GM12878 (cell line): ENCODE results near the gene IFT122. TPM values are rescaled to one million over a fixed set of nuclear protein-coding genes. Genes with fewer than 3 reads are reported as not detected.

Source experiments
- ASH2L ChIP-seq: fragments of 300-600, 200-600 bp; sonication (generic); IDR thresholded peaks from 2 replicates; pipeline ENCODE4 v1.6.1; 2017; ENCODE audit warnings: low read depth, mild to moderate bottlenecking, borderline replicate concordance
- BHLHE40 ChIP-seq, 2 experiments: fragments of 450-650 bp in 1 of 2; IDR thresholded peaks; 2 replicates each; pipeline ENCODE4 v1.6.1; 2011 to 2017; ENCODE audit warnings: low read depth in 2 of 2, borderline replicate concordance in 1 of 2, improper control_type of control experiment in 1 of 2, low read length in 1 of 2, mild to moderate bottlenecking in 1 of 2
- BRCA1 ChIP-seq: IDR thresholded peaks from 2 replicates; pipeline ENCODE4 v1.6.1; 2011; ENCODE audit warnings: low read depth, low read length, improper control_type of control experiment
- DPF2 ChIP-seq: fragments of 450-650 bp; IDR thresholded peaks from 2 replicates; pipeline ENCODE4 v1.6.1; 2017; ENCODE audit warnings: mild to moderate bottlenecking
- FOS ChIP-seq: IDR thresholded peaks from 3 replicates; pipeline ENCODE4 v1.6.1; 2011; ENCODE audit warnings: borderline replicate concordance; ENCODE audit not compliant: insufficient read length; ENCODE audit errors: extremely low read depth
- FOXK2 ChIP-seq: fragments of 450-650 bp; IDR thresholded peaks from 2 replicates; pipeline ENCODE4 v1.6.1; 2017; ENCODE audit warnings: mild to moderate bottlenecking, moderate library complexity
- NFXL1 ChIP-seq: fragments of 450-650 bp; IDR thresholded peaks from 2 replicates; pipeline ENCODE4 v1.6.1; 2017; ENCODE audit warnings: antibody characterized with exemption, mild to moderate bottlenecking, borderline replicate concordance
- PML ChIP-seq: IDR thresholded peaks from 2 replicates; pipeline ENCODE4 v1.6.1; 2012; ENCODE audit warnings: low read length, inconsistent platforms
- SIX5 ChIP-seq: IDR thresholded peaks from 2 replicates; pipeline ENCODE4 v1.6.1; 2011; ENCODE audit warnings: mild to moderate bottlenecking, low read depth, low read length, moderate library complexity; ENCODE audit not compliant: severe bottlenecking
- WRNIP1 ChIP-seq: IDR thresholded peaks from 2 replicates; pipeline ENCODE4 v1.6.1; 2011; ENCODE audit warnings: low read depth, low read length, improper control_type of control experiment, borderline replicate concordance
- ZSCAN29 ChIP-seq: fragments of 450-650 bp; IDR thresholded peaks from 2 replicates; pipeline ENCODE4 v1.6.1; 2017; ENCODE audit warnings: mild to moderate bottlenecking, moderate library complexity
- polyA plus RNA-seq, 11 experiments: library from polyadenylated mRNA; depleted of rRNA in 4 of 11; unstranded in 6 of 11; stranded (reverse) in 5 of 11; fragments of >200 nt; fragmentation: Nextera tagmentation in 4 of 11; fragmentation: Illumina TruSeq in 1 of 11; extraction: Ambion mirVana in 4 of 11; extraction: Trizol in 1 of 11; gene quantifications; 1 replicate in 1 of 11; 2 replicates in 10 of 11; pipeline versions ENCODE4 v1.2.1 to v1.2.3, GENCODE V29; 2011 to 2016; ENCODE audit warnings: inconsistent platforms in 2 of 11, missing spikeins in 2 of 11, low read depth in 1 of 11
- total RNA-seq, 4 experiments: library from RNA; depleted of rRNA in 3 of 4; stranded (reverse); fragments of >200 nt in 3 of 4; fragmentation: Illumina TruSeq in 1 of 4; extraction: Trizol in 1 of 4; gene quantifications; 2 replicates each; pipeline versions ENCODE4 v1.2.1 to v1.2.3, GENCODE V29; 2013 to 2021
- TF ChIP-seq, protein P1 (sequence below): IDR thresholded peaks from 2 replicates; pipeline ENCODE4 v1.6.1; 2012; ENCODE audit warnings: mild to moderate bottlenecking, low read depth, low read length

The IFT122 gene
- total and polyA plus RNA-seq, 10 of the 15 experiments (the other 5 are each of a cell fraction or from before 2014, with no cell fraction given): 1.8 to 19.2 (median 8.4) TPM

DNA sequence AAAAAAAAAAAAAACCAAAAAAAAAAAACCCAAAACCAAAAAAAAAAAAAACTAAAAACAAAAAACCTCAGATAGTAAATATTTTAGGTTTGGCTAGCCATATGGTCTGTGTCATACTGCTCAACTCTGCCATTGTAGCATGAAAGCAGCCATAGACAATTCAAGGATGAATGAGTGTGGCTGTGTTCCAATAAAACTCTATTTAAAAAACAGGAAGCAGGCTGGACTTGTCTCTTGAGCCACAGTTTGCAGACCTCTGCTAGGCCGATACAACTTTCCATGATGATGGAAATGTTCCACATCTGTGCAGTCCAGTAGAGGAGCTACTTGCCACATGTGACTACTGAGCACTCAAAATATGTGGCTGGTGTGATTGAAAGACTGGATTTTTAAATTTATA, 22.7 kb upstream of the IFT122 start (continued):
- TF ChIP-seq BHLHE40 (IDR thresholded peaks at IDR 0.05; ENCODE audit: borderline replicate concordance in 1 of 2, low read depth in 2 of 2, low read length in 1 of 2) (no peak), NFXL1 (no peak), FOXK2 (no peak), ASH2L (no peak), BRCA1 (no peak), ZSCAN29 (no peak), PML (no peak), SIX5 (no peak), FOS (no peak), DPF2 (no peak), WRNIP1 (no peak)
- TF ChIP-seq, protein P1, sequence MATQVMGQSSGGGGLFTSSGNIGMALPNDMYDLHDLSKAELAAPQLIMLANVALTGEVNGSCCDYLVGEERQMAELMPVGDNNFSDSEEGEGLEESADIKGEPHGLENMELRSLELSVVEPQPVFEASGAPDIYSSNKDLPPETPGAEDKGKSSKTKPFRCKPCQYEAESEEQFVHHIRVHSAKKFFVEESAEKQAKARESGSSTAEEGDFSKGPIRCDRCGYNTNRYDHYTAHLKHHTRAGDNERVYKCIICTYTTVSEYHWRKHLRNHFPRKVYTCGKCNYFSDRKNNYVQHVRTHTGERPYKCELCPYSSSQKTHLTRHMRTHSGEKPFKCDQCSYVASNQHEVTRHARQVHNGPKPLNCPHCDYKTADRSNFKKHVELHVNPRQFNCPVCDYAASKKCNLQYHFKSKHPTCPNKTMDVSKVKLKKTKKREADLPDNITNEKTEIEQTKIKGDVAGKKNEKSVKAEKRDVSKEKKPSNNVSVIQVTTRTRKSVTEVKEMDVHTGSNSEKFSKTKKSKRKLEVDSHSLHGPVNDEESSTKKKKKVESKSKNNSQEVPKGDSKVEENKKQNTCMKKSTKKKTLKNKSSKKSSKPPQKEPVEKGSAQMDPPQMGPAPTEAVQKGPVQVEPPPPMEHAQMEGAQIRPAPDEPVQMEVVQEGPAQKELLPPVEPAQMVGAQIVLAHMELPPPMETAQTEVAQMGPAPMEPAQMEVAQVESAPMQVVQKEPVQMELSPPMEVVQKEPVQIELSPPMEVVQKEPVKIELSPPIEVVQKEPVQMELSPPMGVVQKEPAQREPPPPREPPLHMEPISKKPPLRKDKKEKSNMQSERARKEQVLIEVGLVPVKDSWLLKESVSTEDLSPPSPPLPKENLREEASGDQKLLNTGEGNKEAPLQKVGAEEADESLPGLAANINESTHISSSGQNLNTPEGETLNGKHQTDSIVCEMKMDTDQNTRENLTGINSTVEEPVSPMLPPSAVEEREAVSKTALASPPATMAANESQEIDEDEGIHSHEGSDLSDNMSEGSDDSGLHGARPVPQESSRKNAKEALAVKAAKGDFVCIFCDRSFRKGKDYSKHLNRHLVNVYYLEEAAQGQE: no peak
- TF ChIP-seq, all 136 proteins: peak for 0
